Osteocyte (in vitro differentiated cells): ENCODE results near the gene KCNT1. TPM values are rescaled to one million over a fixed set of nuclear protein-coding genes. Genes with fewer than 3 reads are reported as not detected.

Experiments
- DNase-seq: peaks from one replicate; pipeline ENCODE4 v3.0.0; 2021; ENCODE audit warnings: mixed read lengths; ENCODE audit not compliant: unreplicated experiment; ENCODE audit errors: extremely low spot score
- H3K27ac Mint-ChIP-seq: one replicate; pipeline ENCODE4 v1.8.0; 2021; ENCODE audit warnings: mild to moderate bottlenecking, mixed read lengths; ENCODE audit not compliant: unreplicated experiment
- H3K27me3 Mint-ChIP-seq: one replicate; pipeline ENCODE4 v1.8.0; 2021; ENCODE audit warnings: mixed read lengths; ENCODE audit not compliant: unreplicated experiment
- H3K36me3 Mint-ChIP-seq: one replicate; pipeline ENCODE4 v1.8.0; 2021; ENCODE audit warnings: mixed read lengths; ENCODE audit not compliant: unreplicated experiment
- H3K4me1 Mint-ChIP-seq: one replicate; pipeline ENCODE4 v1.8.0; 2021; ENCODE audit warnings: mixed read lengths; ENCODE audit not compliant: unreplicated experiment
- H3K4me3 Mint-ChIP-seq: one replicate; pipeline ENCODE4 v1.8.0; 2021; ENCODE audit warnings: mild to moderate bottlenecking, moderate library complexity, mixed read lengths; ENCODE audit not compliant: unreplicated experiment
- H3K9me3 Mint-ChIP-seq: one replicate; pipeline ENCODE4 v1.8.0; 2021; ENCODE audit warnings: mixed read lengths; ENCODE audit not compliant: unreplicated experiment
- CTCF ChIP-seq: fragments of 200-600 bp; sonication (generic); IDR thresholded peaks from 2 replicates; pipeline ENCODE4 v1.5.0; 2021; ENCODE audit warnings: antibody characterized with exemption, mild to moderate bottlenecking, moderate library complexity
- total RNA-seq: library from RNA; stranded (reverse); gene quantifications from 2 replicates; pipeline ENCODE4 v1.2.1, GENCODE V29; 2021

Gene KCNT1
- total RNA-seq, 1 donor from 2014 or later, result not detected

GRCh38 chr9:135711391-135711790 lies 9.4 kb downstream of the KCNT1 start:
- no peak for TF ChIP-seq CTCF
- no peak overlapping the region for H3K4me3 Mint-ChIP-seq
- no peaks in the 10 kb centered on the region for H3K4me1 Mint-ChIP-seq
- H3K27ac Mint-ChIP-seq, result no peak overlapping the region
- H3K9me3 Mint-ChIP-seq, result no peaks in the 10 kb centered on the region
- DNase-seq, result no peak
- peaks cover 28% of the 10 kb centered on the region for H3K27me3 Mint-ChIP-seq
- no peaks in the 10 kb centered on the region for H3K36me3 Mint-ChIP-seq

- no peaks in the 10 kb centered on the region for H3K9me3 Mint-ChIP-seq
- no peak for DNase-seq
- no peaks in the 10 kb centered on the region for H3K4me1 Mint-ChIP-seq
- no peak overlapping the region for H3K27ac Mint-ChIP-seq
- no peak for TF ChIP-seq CTCF
- H3K4me3 Mint-ChIP-seq, result no peak overlapping the region
- peaks cover 33% of the 10 kb centered on the region for H3K27me3 Mint-ChIP-seq
- no peaks in the 10 kb centered on the region for H3K36me3 Mint-ChIP-seq
These were observed 9.9 kb downstream of the KCNT1 start for GRCh38 chr9:135711881-135712280.

GRCh38 chr9:135712613-135713295 lies 10.8 kb downstream of the KCNT1 start:
- Mint-ChIP-seq H3K27me3 (peaks cover 34% of the 10 kb centered on the region), H3K27ac (no peak overlapping the region), H3K4me1 (no peaks in the 10 kb centered on the region), H3K36me3 (no peaks in the 10 kb centered on the region), H3K4me3 (no peak overlapping the region), H3K9me3 (no peaks in the 10 kb centered on the region)
- no peak for TF ChIP-seq CTCF
- DNase-seq, result no peak

- H3K36me3 Mint-ChIP-seq, result no peaks in the 10 kb centered on the region
- TF ChIP-seq CTCF, result no peak
- DNase-seq, result no peak
- peaks cover 31% of the 10 kb centered on the region for H3K27me3 Mint-ChIP-seq
- no peak overlapping the region for H3K4me3 Mint-ChIP-seq
- no peaks in the 10 kb centered on the region for H3K4me1 Mint-ChIP-seq
- H3K27ac Mint-ChIP-seq, result no peak overlapping the region
- no peaks in the 10 kb centered on the region for H3K9me3 Mint-ChIP-seq
These were observed 12.5 kb downstream of the KCNT1 start for GRCh38 chr9:135714242-135715055.

GRCh38 chr9:135715056-135715595 lies 13.1 kb downstream of the KCNT1 start:
- H3K27ac Mint-ChIP-seq, result no peak overlapping the region
- H3K27me3 Mint-ChIP-seq, result peaks cover 24% of the 10 kb centered on the region
- no peak for DNase-seq
- H3K36me3 Mint-ChIP-seq, result no peaks in the 10 kb centered on the region
- H3K4me3 Mint-ChIP-seq, result no peak overlapping the region
- no peak for TF ChIP-seq CTCF
- H3K9me3 Mint-ChIP-seq, result no peaks in the 10 kb centered on the region
- H3K4me1 Mint-ChIP-seq, result no peaks in the 10 kb centered on the region
